Tibial artery (tissue), 4 donors: ENCODE measurements around the gene TGOLN2.
"Not testable (repeated sequence)": the region's sequence is repeated elsewhere in the genome, so short reads cannot be mapped to it uniquely, and the experiment has no call there.

Experiments
- DNase-seq, 2 donors: peaks; one replicate each; pipeline ENCODE4 v3.0.0-alpha.2; 2019
- H3K27ac ChIP-seq, 2 donors: fragments of 200-600 bp; sonication (generic) in 1 of 2; 1 replicate in 1 of 2; 2 replicates in 1 of 2; pipeline ENCODE4 v1.5.1; 2018 to 2019; ENCODE audit warnings: mild to moderate bottlenecking in 1 of 2
- H3K27me3 ChIP-seq, 2 donors: fragments of 200-600 bp; sonication (generic) in 1 of 2; one replicate each; pipeline versions ENCODE4 v1.5.1 to v1.6.0; 2016 to 2019
- H3K36me3 ChIP-seq, 3 donors: fragments of 200-600 bp; sonication (generic) in 2 of 3; one replicate each; pipeline ENCODE4 v1.5.1; 2016 to 2019; ENCODE audit warnings: mild to moderate bottlenecking in 2 of 3
- H3K4me1 ChIP-seq, 4 donors: fragments of 200-600 bp; sonication (generic) in 2 of 4; 1 replicate in 3 of 4; 2 replicates in 1 of 4; pipeline ENCODE4 v1.5.1; 2016 to 2019
- H3K4me3 ChIP-seq, 2 donors: fragments of 200-600 bp; sonication (generic) in 1 of 2; 1 replicate in 1 of 2; 2 replicates in 1 of 2; pipeline ENCODE4 v1.5.1; 2018 to 2019; ENCODE audit warnings: mild to moderate bottlenecking in 2 of 2
- H3K9me3 ChIP-seq, 3 donors: fragments of 200-600 bp; sonication (generic) in 1 of 3; one replicate each; pipeline ENCODE4 v1.5.1; 2016 to 2019
- intact Hi-C: fragments of 100-400 bp; cut with DNase I; formaldehyde crosslinking; loops from one replicate; pipeline ENCODE4 v1.15.0; 2023; ENCODE audit warnings: low total_unique reads
- TF ChIP-seq, protein P1 (sequence below), 2 experiments: fragments of 200-600 bp in 1 of 2; fragments of 450-650 bp in 1 of 2; IDR thresholded peaks; one replicate each; pipeline ENCODE4 v1.5.1; 2017 to 2019; ENCODE audit warnings: antibody characterized with exemption in 2 of 2, mild to moderate bottlenecking in 1 of 2, moderate library complexity in 1 of 2

The TGOLN2 gene

DNA sequence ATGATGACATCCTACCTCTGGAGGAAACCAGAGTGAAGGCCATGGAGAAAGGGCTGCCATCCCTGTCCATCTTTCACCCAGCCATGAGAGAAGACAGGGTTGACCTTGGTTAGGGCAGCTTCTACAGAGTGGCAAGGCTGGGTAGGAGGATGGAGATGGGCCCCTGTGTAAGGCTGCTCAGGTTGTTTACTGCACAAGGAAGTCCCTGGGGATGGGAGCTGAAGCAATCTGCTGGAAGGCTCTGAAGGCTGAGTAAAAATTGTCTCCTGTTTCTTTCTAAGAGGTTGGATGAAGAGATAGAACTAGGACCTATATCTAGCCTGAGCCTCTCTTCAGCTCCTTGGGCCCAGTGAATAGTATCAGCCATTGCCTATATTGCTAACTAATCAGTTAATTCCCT lies 41.1 kb upstream of the TGOLN2 start:
- Histone ChIP-seq H3K9me3 (no peaks in the 10 kb centered on the region), H3K27ac (peak overlapping the region; percentile 43 to 48), H3K4me1 (peaks cover 0 to 14% (median 10%) of the 10 kb centered on the region in 4 donors), H3K4me3 (no peak overlapping the region), H3K36me3 (peaks cover 11 to 53% (median 15%) of the 10 kb centered on the region in 3 donors), H3K27me3 (no peaks in the 10 kb centered on the region)
- TF ChIP-seq, protein P1, sequence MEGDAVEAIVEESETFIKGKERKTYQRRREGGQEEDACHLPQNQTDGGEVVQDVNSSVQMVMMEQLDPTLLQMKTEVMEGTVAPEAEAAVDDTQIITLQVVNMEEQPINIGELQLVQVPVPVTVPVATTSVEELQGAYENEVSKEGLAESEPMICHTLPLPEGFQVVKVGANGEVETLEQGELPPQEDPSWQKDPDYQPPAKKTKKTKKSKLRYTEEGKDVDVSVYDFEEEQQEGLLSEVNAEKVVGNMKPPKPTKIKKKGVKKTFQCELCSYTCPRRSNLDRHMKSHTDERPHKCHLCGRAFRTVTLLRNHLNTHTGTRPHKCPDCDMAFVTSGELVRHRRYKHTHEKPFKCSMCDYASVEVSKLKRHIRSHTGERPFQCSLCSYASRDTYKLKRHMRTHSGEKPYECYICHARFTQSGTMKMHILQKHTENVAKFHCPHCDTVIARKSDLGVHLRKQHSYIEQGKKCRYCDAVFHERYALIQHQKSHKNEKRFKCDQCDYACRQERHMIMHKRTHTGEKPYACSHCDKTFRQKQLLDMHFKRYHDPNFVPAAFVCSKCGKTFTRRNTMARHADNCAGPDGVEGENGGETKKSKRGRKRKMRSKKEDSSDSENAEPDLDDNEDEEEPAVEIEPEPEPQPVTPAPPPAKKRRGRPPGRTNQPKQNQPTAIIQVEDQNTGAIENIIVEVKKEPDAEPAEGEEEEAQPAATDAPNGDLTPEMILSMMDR (IDR thresholded peaks at IDR 0.05): no peak
- DNase-seq: peak in 1 of 2 donors; percentile 51
- intact Hi-C loops: no loop called here

DNA sequence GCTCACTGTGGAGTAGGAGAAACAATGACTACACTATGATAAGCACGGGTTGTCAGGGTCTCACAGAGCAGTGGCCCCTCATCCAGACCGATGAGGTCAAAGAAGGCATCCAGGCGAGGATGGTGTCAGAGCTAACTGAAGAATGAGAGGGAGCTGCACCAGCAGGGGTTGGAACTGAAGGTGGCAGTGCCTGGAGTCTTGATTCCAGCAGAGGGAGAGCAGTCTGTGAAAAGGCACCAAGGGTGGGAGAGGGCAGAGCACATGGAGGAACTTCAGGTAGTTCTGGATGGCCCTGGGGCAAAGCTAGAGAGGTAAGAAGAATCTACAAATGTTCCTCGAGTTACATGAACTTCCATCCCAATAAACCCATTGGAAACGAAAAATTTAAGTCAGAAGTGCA lies 39.4 kb upstream of the TGOLN2 start:
- H3K27ac ChIP-seq: no peak overlapping the region
- H3K27me3 ChIP-seq: no peaks in the 10 kb centered on the region
- H3K9me3 ChIP-seq: no peaks in the 10 kb centered on the region
- peaks cover 0 to 14% (median 10%) of the 10 kb centered on the region in 4 donors for H3K4me1 ChIP-seq
- DNase-seq: peak in 1 of 2 donors; percentile 34
- H3K4me3 ChIP-seq: no peak overlapping the region
- TF ChIP-seq, protein P1 (IDR thresholded peaks at IDR 0.05): no peak
- intact Hi-C loops: no loop called here
- H3K36me3 ChIP-seq: peaks cover 21 to 70% (median 22%) of the 10 kb centered on the region in 3 donors

DNA sequence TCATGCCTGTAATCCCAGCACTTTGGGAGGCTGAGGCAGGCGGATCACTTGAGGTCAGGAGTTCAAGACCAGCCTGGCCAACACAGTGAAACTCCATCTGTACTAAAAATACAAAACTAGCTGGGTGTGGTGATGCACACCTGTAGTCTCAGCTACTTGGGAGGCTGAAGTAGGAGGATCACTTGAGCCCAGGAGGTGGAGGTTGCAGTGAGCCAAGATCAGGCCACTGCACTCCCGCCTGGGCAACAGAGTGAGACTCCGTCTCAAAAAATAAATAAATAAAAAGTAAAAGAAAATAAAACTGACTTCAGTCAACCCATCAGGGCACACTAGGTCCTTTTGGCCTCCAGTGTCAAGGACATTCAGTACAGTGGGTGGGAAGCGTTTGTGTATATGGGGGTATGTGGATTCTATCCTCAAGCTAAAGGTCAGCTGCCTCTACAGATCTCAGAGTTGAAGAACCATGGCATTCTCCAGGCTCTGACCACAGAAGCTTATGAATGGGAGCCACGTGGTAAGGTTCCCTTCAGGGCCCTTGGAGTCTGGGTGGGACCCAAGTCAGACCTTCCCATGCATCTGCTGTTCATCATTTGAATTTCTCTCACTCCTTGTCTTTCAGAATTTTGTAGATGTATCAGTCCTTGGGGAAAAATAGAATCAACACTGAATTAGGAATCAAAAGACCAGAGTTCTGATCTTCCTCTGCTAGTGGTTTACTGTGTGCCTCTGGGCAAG lies 35.0 kb upstream of the TGOLN2 start:
- H3K4me3 ChIP-seq, H3K27ac ChIP-seq, H3K4me1 ChIP-seq, H3K27me3 ChIP-seq, DNase-seq, H3K9me3 ChIP-seq, intact Hi-C loops: not testable (repeated sequence)
- peaks cover 16 to 72% (median 29%) of the 10 kb centered on the region in 3 donors for H3K36me3 ChIP-seq

DNA sequence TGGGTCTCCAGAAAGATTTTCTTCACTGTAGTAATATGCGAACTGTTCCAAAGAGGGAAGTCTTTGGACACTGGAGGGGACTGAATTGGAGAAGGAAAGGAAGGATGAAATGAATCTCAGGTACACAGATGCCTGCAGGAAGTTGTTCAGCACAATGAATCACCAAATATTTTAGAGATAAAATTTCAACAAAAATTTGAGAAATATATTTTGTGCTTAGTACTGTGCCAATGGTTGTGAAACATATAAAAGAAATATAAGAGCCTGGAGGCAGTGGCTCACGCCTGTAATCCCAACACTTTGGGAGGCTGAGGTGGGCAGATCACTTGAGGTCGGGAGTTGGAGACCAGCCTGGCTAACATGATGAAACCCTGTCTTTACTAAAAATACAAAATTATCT lies 29.9 kb upstream of the TGOLN2 start:
- no peak for DNase-seq
- Histone ChIP-seq H3K9me3 (no peaks in the 10 kb centered on the region), H3K36me3 (peaks cover 14 to 48% (median 28%) of the 10 kb centered on the region in 3 donors), H3K4me1 (peaks cover 0 to 34% (median 26%) of the 10 kb centered on the region in 4 donors), H3K27me3 (no peaks in the 10 kb centered on the region), H3K27ac (no peak overlapping the region), H3K4me3 (no peak overlapping the region)
- TF ChIP-seq, protein P1 (IDR thresholded peaks at IDR 0.05): no peak
- intact Hi-C loops: no loop called here

DNA sequence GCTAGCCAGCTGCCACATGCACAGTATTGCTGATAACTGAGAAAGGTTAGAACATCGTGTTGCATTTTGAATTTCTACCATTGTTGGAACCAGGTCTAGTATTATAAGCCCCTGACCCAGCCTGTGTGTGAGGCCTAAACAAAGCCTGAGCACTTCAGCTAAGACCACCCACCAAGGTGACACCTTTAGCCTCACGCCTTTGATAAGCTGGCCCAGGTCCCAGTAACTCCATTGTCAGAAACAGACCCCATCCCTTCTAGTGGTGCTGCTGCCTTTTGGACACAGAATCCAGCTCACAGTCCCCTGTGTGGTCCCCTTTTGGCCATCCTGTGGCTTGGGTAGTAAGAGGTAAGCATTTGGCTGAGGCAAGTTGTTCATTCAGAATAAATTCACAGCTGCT lies 28.4 kb upstream of the TGOLN2 start:
- DNase-seq: no peak
- H3K27me3 ChIP-seq: no peaks in the 10 kb centered on the region
- H3K36me3 ChIP-seq: peaks cover 6 to 36% (median 20%) of the 10 kb centered on the region in 3 donors
- H3K27ac ChIP-seq: no peak overlapping the region
- TF ChIP-seq, protein P1 (IDR thresholded peaks at IDR 0.05): no peak
- intact Hi-C loops: no loop called here
- H3K4me3 ChIP-seq: no peak overlapping the region
- H3K9me3 ChIP-seq: no peaks in the 10 kb centered on the region
- peaks cover 0 to 38% (median 29%) of the 10 kb centered on the region in 4 donors for H3K4me1 ChIP-seq

DNA sequence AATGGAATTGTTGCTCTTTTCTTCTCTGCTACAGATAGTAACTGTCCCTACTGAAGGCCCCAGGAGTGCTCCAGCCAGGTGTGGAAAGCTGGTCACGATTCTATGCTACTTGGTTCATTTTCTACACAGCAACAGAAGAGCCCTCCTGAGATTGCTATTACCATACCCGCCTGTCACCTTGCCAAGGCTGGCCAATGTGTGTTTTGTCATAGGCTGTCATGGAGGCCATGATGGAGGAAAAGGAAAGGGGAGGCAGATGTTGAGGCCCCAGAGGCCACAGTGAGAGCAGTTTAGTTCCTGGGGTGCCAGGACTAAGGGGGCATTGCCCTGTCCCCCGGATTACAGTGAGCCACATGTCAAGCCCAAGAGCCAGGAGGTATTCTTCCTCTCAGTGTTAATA lies 27.7 kb upstream of the TGOLN2 start:
- Histone ChIP-seq H3K27me3 (no peaks in the 10 kb centered on the region), H3K27ac (peak overlapping the region; percentile 86 to 92), H3K36me3 (peaks cover 11 to 38% (median 27%) of the 10 kb centered on the region in 3 donors), H3K4me1 (peaks cover 0 to 38% (median 29%) of the 10 kb centered on the region in 4 donors), H3K4me3 (peak overlapping the region; percentile 62 to 80), H3K9me3 (no peaks in the 10 kb centered on the region)
- TF ChIP-seq, protein P1 (IDR thresholded peaks at IDR 0.05): no peak
- DNase-seq: no peak
- intact Hi-C loops: no loop called here
